SK-N-MC (cell line): ENCODE measurements around the gene CHN2.

Experiments
- DNase-seq: peaks from one replicate; pipeline ENCODE4 v3.0.0-alpha.2; 2011; ENCODE audit warnings: low read depth, low spot score
- H3K27ac ChIP-seq: fragments of 200-600 bp; sonication (generic); 2 replicates; pipeline ENCODE4 v1.5.1; 2016; ENCODE audit warnings: mixed run types
- H3K36me3 ChIP-seq: fragments of 200-600 bp; sonication (generic); 2 replicates; pipeline ENCODE4 v1.6.1; 2017; ENCODE audit warnings: antibody characterized with exemption, low read length, mixed read lengths; ENCODE audit not compliant: insufficient read depth
- H3K4me3 ChIP-seq: fragments of 200-600 bp; sonication (generic); 2 replicates; pipeline ENCODE4 v1.5.1; 2016
- H3K9ac ChIP-seq: fragments of 200-600 bp; sonication (generic); 2 replicates; pipeline ENCODE4 v1.8.0; 2017; ENCODE audit warnings: mixed run types, mixed read lengths; ENCODE audit not compliant: insufficient read length
- H3K9me3 ChIP-seq: fragments of 200-600 bp; sonication (generic); 2 replicates; pipeline ENCODE4 v1.6.1; 2017; ENCODE audit warnings: low read depth, mild to moderate bottlenecking, antibody characterized with exemption, low read length, moderate library complexity, mixed read lengths
- EZH2 ChIP-seq: fragments of 200-600 bp; sonication (generic); IDR thresholded peaks from one replicate; pipeline ENCODE4 v1.6.1; 2017; ENCODE audit warnings: antibody characterized with exemption
- FOXP2 ChIP-seq: optimal IDR thresholded peaks from 2 replicates; pipeline ENCODE3; 2011; ENCODE audit warnings: mild to moderate bottlenecking, moderate library complexity; ENCODE audit not compliant: insufficient read depth; ENCODE audit errors: extremely low read length, control extremely low read depth
- POLR2AphosphoS5 ChIP-seq: IDR thresholded peaks from 2 replicates; pipeline ENCODE4 v1.6.1; 2012; ENCODE audit warnings: mild to moderate bottlenecking, low read depth, low read length, borderline replicate concordance

CHN2 gene

DNA sequence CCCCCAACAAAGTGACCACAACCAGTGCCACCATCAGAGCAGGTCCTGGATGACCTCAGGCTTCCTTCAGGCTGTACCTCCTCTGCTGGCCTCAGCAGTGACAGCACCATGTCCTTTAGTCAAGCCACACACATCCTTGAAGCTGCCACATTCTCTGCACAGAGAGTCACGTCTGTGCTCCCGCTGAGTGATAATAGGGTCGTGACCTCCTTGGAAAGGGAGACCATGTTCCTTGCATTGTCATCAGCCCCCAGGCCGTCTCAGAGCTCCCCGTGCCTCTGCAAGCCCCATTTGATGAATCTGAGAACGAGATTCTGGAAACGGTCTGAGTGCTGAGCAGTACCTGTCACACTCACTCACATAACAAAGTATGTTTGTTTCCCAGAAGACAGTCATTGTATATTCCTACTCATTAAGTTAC is 262.6 kb downstream of the CHN2 start:
- TF ChIP-seq EZH2 (no peak), FOXP2 (no peak), POLR2AphosphoS5 (no peak)
- Histone ChIP-seq H3K9ac (no peak overlapping the region), H3K4me3 (no peak overlapping the region), H3K27ac (no peak overlapping the region), H3K36me3 (no peaks in the 10 kb centered on the region), H3K9me3 (no peaks in the 10 kb centered on the region)
- no peak for DNase-seq

DNA sequence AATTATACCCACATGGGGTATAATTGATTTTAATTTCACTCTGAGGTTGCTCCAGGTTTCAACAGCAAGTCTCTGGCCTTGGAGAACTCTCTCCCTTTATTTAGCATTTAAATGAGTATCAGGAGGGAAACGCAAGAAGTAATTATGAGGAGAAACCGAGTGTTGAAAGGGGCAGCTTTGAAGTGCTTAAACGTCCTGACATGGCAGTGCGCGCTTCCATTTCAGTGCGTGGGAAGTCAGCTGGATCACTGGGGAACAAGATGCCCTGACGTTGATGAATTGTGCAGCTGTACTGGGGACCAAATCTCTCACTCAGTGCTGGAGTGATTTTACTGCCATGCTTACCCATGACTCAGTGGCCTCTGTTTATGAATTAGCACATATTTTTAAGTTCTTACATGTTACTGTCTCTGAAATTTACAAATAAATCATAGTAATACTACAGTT is 263.0 kb downstream of the CHN2 start:
- no peak for TF ChIP-seq EZH2
- no peak for TF ChIP-seq POLR2AphosphoS5
- no peak for TF ChIP-seq FOXP2
- Histone ChIP-seq H3K36me3 (no peaks in the 10 kb centered on the region), H3K27ac (no peak overlapping the region), H3K4me3 (no peak overlapping the region), H3K9me3 (no peaks in the 10 kb centered on the region), H3K9ac (no peak overlapping the region)
- DNase-seq: no peak

DNA sequence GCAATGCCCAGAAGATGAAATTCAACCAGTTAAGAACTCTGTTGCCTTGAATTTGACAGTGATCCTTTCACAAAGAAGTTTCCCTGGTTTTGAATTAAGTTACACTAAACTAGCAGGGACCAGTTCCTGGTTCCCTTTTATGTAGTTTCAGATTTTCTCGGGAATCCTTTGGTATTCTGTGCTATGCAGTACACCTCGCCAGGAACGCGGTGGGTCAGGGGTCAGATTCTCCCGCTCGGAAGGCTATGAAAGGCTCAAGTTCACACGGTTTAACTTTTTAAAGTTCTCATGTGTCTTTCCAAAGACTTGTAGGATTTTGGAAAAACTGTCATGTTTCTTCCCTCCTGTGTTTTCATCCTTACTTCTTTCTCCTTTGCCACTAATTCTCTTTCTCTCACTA is 264.4 kb downstream of the CHN2 start:
- no peak overlapping the region for H3K4me3 ChIP-seq
- no peak overlapping the region for H3K27ac ChIP-seq
- no peak for DNase-seq
- H3K9ac ChIP-seq: no peak overlapping the region
- TF ChIP-seq POLR2AphosphoS5: no peak
- TF ChIP-seq EZH2: no peak
- no peak for TF ChIP-seq FOXP2
- no peaks in the 10 kb centered on the region for H3K36me3 ChIP-seq
- H3K9me3 ChIP-seq: no peaks in the 10 kb centered on the region

DNA sequence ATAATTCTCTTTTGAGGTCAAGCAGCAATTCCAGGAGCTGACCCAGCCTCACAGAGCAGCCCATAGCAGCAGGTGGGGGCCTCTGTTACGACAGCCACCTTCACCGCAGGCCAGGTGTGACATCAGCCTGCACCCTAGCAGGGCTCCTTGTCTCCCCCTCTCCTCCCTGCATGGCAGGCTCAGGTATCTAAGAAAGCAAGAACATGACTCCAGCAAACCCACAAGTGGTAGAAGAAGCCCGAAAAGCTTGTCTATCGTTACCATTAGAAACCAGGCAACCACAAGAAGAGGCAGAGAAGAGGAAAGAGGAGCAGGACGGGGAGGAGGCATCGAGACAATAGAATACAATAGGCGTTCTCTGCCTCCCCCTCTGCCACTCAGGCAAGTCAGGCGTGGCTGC is 265.0 kb downstream of the CHN2 start:
- Histone ChIP-seq H3K9me3 (no peaks in the 10 kb centered on the region), H3K27ac (no peak overlapping the region), H3K9ac (no peak overlapping the region), H3K36me3 (no peaks in the 10 kb centered on the region), H3K4me3 (no peak overlapping the region)
- no peak for TF ChIP-seq POLR2AphosphoS5
- TF ChIP-seq FOXP2: no peak
- TF ChIP-seq EZH2: no peak
- no peak for DNase-seq

DNA sequence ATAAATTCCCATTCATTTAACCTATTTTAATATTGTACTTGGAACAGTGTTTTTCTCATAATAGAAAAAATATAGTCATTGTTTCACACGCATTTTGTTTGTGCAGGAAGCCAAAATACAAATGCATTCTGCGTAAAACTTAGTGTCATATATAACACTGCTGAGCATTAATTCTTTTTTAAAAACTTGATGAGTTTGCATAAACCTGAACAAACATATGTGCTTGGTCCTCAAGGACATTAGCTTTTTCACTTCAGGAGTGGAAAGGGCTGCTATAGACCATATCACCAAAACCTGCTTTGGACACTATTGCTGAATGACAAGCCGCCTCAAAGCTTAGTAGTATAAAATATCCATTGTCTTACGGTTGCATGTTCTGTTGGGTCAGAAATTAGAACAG is 267.4 kb downstream of the CHN2 start:
- Histone ChIP-seq H3K36me3 (no peaks in the 10 kb centered on the region), H3K9ac (no peak overlapping the region), H3K27ac (no peak overlapping the region), H3K9me3 (no peaks in the 10 kb centered on the region), H3K4me3 (no peak overlapping the region)
- TF ChIP-seq POLR2AphosphoS5 (no peak), FOXP2 (no peak), EZH2 (no peak)
- DNase-seq: no peak

DNA sequence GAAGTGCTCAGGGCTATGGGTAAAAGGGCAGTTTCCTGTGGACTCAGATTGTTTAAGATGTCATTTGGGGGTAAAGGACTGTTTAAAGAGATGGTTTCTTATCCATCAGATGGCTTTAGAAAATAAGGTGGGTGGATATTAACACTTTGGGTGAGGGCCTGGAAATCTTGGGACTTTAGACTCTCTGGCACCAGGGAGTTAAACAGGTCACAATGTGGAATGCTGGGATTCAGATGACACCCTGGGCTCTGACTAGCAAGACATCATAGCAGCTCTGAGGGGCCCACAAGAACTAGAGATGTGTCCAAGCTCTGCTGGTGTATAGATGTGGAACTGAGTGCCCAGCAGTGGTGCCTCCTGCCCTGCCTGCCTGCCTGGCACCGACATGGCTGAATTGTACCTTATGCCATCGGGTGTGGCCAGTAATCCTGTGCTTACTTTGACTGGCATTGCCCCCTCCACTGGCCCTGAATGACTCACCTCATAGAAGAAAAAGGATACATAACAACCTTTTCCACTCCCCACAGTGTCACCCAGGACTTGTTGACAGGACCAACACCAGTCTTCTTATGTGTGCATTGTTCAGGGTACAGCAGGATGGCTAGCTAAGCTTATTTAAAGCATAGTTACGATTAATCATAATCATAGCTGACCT is 269.1 kb downstream of the CHN2 start:
- no peaks in the 10 kb centered on the region for H3K9me3 ChIP-seq
- H3K36me3 ChIP-seq: no peaks in the 10 kb centered on the region
- TF ChIP-seq FOXP2 (no peak), EZH2 (no peak), POLR2AphosphoS5 (no peak)
- H3K4me3 ChIP-seq: no peak overlapping the region
- no peak for DNase-seq
- H3K27ac ChIP-seq: no peak overlapping the region
- H3K9ac ChIP-seq: no peak overlapping the region

DNA sequence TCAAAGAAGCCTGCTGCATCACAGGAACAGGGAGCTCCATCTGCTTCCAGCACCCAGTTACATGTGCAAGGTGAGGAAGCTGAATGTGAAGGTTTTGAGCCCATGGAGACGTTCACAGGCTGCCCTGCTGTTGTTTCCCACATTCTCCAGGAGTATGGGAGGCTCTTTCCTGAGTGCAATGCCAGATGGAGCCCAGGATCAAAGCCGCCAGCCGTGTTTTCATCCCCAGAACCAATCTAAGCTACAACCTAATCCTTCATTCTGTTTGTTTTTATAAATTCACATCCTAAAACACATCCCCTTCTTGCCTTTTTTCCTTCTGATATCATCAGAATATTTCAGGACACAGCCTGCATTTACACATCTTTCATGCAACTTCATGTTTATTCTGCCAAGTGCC is 270.2 kb downstream of the CHN2 start:
- Histone ChIP-seq H3K27ac (no peak overlapping the region), H3K4me3 (no peak overlapping the region), H3K36me3 (no peaks in the 10 kb centered on the region), H3K9ac (no peak overlapping the region), H3K9me3 (no peaks in the 10 kb centered on the region)
- TF ChIP-seq FOXP2 (no peak), POLR2AphosphoS5 (no peak), EZH2 (no peak)
- DNase-seq: no peak

DNA sequence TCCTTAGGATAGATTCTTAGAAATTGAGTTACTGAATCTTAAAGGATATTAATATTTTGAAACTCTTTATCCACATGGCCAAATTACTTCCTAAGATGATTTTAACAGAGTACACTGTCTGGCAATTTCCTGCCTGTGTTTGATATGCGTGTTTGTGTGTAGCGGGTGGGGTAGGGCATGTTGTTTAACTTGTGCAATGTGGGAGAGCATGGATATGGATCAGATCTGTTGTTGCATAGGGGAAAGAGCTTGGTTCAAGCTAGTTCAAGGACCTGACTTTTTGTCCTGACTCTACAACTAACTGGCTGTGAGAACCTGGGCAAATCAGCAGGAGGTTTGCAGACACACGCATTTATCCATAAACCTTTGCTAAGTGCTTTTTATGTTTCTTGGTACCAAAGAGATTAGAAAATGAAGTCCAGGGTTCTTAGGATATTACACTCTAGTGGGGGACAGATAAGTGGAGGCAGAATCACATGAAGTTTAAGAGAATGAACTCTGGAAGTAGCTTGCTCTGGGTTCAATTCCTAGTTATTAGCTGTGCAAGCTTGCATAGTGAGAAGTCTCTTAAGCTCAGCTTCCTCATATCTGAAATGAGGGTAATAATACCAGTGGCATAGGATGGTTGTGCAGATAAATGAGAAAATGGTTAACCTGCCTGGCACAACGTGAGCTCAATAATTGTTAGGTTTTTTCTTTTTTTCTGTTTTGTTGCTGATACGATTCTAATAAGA is 272.8 kb downstream of the CHN2 start:
- Histone ChIP-seq H3K9me3 (no peaks in the 10 kb centered on the region), H3K9ac (no peak overlapping the region), H3K4me3 (no peak overlapping the region), H3K27ac (no peak overlapping the region), H3K36me3 (no peaks in the 10 kb centered on the region)
- no peak for DNase-seq
- TF ChIP-seq FOXP2 (no peak), EZH2 (no peak), POLR2AphosphoS5 (no peak)

DNA sequence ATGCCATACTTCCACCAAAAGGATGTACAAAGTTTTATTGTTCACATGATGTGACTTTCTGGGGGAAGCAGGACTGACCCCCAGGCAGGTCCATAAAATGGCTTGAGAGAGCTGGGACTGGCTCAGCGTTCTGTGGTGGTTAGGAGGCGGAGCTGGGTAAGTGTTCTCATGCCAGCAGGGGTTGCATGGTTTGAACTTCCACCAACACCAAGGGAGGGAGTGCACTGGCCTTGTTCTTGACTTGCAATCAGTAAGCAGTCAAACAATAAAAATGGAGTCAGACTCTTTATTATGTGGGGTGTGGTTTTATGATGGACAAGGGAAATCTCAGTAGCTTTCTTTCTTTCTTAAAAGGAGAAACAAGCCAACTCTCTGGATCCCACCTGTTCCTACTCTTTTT is 273.6 kb downstream of the CHN2 start:
- Histone ChIP-seq H3K9ac (no peak overlapping the region), H3K4me3 (no peak overlapping the region), H3K36me3 (no peaks in the 10 kb centered on the region), H3K27ac (no peak overlapping the region), H3K9me3 (no peaks in the 10 kb centered on the region)
- no peak for DNase-seq
- no peak for TF ChIP-seq POLR2AphosphoS5
- no peak for TF ChIP-seq EZH2
- no peak for TF ChIP-seq FOXP2
